Measurements from ENCODE around the gene LYZL1. TPM values are rescaled to one million over a fixed set of nuclear protein-coding genes. Genes with fewer than 3 reads are reported as not detected.

LYZL1 gene
- total RNA-seq, 1 experiment from 2014 or later, result not detected

- H3K4me1 Mint-ChIP-seq, result peaks cover 29% of the 10 kb centered on the region
- H3K4me3 Mint-ChIP-seq, result no peak overlapping the region
- ChIA-PET CTCF (interaction anchor here (0.6 to 1.5 kb wide), 2 partner anchors 51 to 99 kb away, joined by 3 to 6 read pairs; no protein-coding TSS in a partner anchor), POLR2A (interaction anchor here (0.6 to 0.7 kb wide), 2 partner anchors 10 to 36 kb away, joined by 3 read pairs; no protein-coding TSS in a partner anchor)
- peaks cover 4% of the 10 kb centered on the region; the same call in 1 of the 2 replicates for H3K36me3 Mint-ChIP-seq
- TF ChIP-seq PREB (CRISPR knock-in tag; IDR thresholded peaks at IDR 0.05; ENCODE audit: borderline replicate concordance), result no peak
- no peak for TF ChIP-seq SMAD4 (CRISPR knock-in tag; IDR thresholded peaks at IDR 0.05)
- TF ChIP-seq PRDM15 (CRISPR knock-in tag; IDR thresholded peaks at IDR 0.05), result no peak
- no peak for TF ChIP-seq SMAD3 (CRISPR knock-in tag; IDR thresholded peaks at IDR 0.05; ENCODE audit: borderline replicate concordance)
- no peak for TF ChIP-seq NFYB (CRISPR knock-in tag; conservative IDR thresholded peaks at IDR 0.05; ENCODE audit: low read depth)
- no peak for TF ChIP-seq FOXJ3 (CRISPR knock-in tag; IDR thresholded peaks at IDR 0.05; ENCODE audit: borderline replicate concordance)
- no peak for TF ChIP-seq FOXK1 (CRISPR knock-in tag; IDR thresholded peaks at IDR 0.05)
- no peak for TF ChIP-seq NR3C1 (CRISPR knock-in tag; conservative IDR thresholded peaks at IDR 0.05; ENCODE audit: low read depth)
- TF ChIP-seq HMGXB4 (CRISPR knock-in tag; IDR thresholded peaks at IDR 0.05), result no peak
- no peak for TF ChIP-seq TP53 (CRISPR knock-in tag; IDR thresholded peaks at IDR 0.05)
- no peak for TF ChIP-seq ZNF423 (CRISPR knock-in tag; IDR thresholded peaks at IDR 0.05)
- TF ChIP-seq TCF7 (CRISPR knock-in tag; IDR thresholded peaks at IDR 0.05; ENCODE audit: low read depth), result no peak
- no peak for TF ChIP-seq ZMAT4 (CRISPR knock-in tag; IDR thresholded peaks at IDR 0.05)
- no peak for TF ChIP-seq JAZF1 (CRISPR knock-in tag; IDR thresholded peaks at IDR 0.05)
- no peak for TF ChIP-seq MXD4 (CRISPR knock-in tag; IDR thresholded peaks at IDR 0.05; ENCODE audit: borderline replicate concordance)
- TF ChIP-seq CREM (CRISPR knock-in tag; IDR thresholded peaks at IDR 0.05), result no peak
- TF ChIP-seq E2F5 (CRISPR knock-in tag; IDR thresholded peaks at IDR 0.05), result no peak
- H3K27me3 Mint-ChIP-seq (ENCODE audit: low read depth), result no peaks in the 10 kb centered on the region
- no peak for DNase-seq (ENCODE audit: low spot score)
- H3K27ac Mint-ChIP-seq, result no peak overlapping the region
- H3K9me3 Mint-ChIP-seq, result peaks cover 6% of the 10 kb centered on the region
- no peak for ATAC-seq
Measured at GRCh38 chr10:29253690-29254029, 35.2 kb upstream of the LYZL1 start.
